Glutamatergic neuron (in vitro differentiated cells): ENCODE results near the gene DEPP1. TPM values are rescaled to one million over a fixed set of nuclear protein-coding genes. Genes with fewer than 3 reads are reported as not detected.

Source experiments
- DNase-seq: peaks from one replicate; pipeline ENCODE4 v3.0.0; 2022
- H3K27ac Mint-ChIP-seq: one replicate; pipeline ENCODE4 v1.8.0; 2020; ENCODE audit warnings: mild to moderate bottlenecking, mixed read lengths, inconsistent platforms; ENCODE audit not compliant: unreplicated experiment
- H3K27me3 Mint-ChIP-seq: one replicate; pipeline ENCODE4 v1.8.0; 2020; ENCODE audit warnings: mild to moderate bottlenecking, moderate library complexity, mixed read lengths, inconsistent platforms; ENCODE audit not compliant: unreplicated experiment
- H3K36me3 Mint-ChIP-seq: one replicate; pipeline ENCODE4 v1.8.0; 2020; ENCODE audit warnings: mild to moderate bottlenecking, mixed read lengths, inconsistent platforms; ENCODE audit not compliant: unreplicated experiment
- H3K4me1 Mint-ChIP-seq: one replicate; pipeline ENCODE4 v1.8.0; 2020; ENCODE audit warnings: mild to moderate bottlenecking, low read depth, mixed read lengths, inconsistent platforms; ENCODE audit not compliant: unreplicated experiment
- H3K4me3 Mint-ChIP-seq: one replicate; pipeline ENCODE4 v1.8.0; 2020; ENCODE audit warnings: mild to moderate bottlenecking, mixed read lengths, inconsistent platforms; ENCODE audit not compliant: unreplicated experiment
- H3K9me3 Mint-ChIP-seq: one replicate; pipeline ENCODE4 v1.8.0; 2020; ENCODE audit warnings: mild to moderate bottlenecking, moderate library complexity, mixed read lengths, inconsistent platforms; ENCODE audit not compliant: unreplicated experiment
- CTCF ChIP-seq: fragments of 200-600 bp; sonication (generic); IDR thresholded peaks from one replicate; pipeline ENCODE4 v1.5.0; 2021; ENCODE audit not compliant: partially characterized antibody, unreplicated experiment
- total RNA-seq: library from RNA; stranded (reverse); fragmentation: NEBNext Ultra II Directional; extraction: Animal tissue kit (Norgen Biotek cat#: 25700); gene quantifications from one replicate; pipeline ENCODE4 v1.2.1, GENCODE V29; 2021; ENCODE audit not compliant: unreplicated experiment

The DEPP1 gene
- total RNA-seq, 1 donor from 2014 or later = 13.6 TPM

GRCh38 chr10:45006276-45007030 lies 27.8 kb upstream of the DEPP1 start:
- Mint-ChIP-seq H3K4me3 (no peak overlapping the region), H3K27ac (no peak overlapping the region), H3K27me3 (peaks cover 1% of the 10 kb centered on the region), H3K9me3 (no peaks in the 10 kb centered on the region), H3K36me3 (peaks cover 18% of the 10 kb centered on the region), H3K4me1 (peaks cover 3% of the 10 kb centered on the region)
- no peak for TF ChIP-seq CTCF
- DNase-seq = no peak

GRCh38 chr10:45005284-45005683 lies 26.7 kb upstream of the DEPP1 start:
- DNase-seq = no peak
- H3K27ac Mint-ChIP-seq = no peak overlapping the region
- peaks cover 18% of the 10 kb centered on the region for H3K36me3 Mint-ChIP-seq
- TF ChIP-seq CTCF = no peak
- peaks cover 4% of the 10 kb centered on the region for H3K9me3 Mint-ChIP-seq
- H3K4me3 Mint-ChIP-seq = no peak overlapping the region
- H3K4me1 Mint-ChIP-seq = peaks cover 6% of the 10 kb centered on the region
- H3K27me3 Mint-ChIP-seq = peaks cover 5% of the 10 kb centered on the region

GRCh38 chr10:45004661-45005060 lies 26.1 kb upstream of the DEPP1 start:
- no peak overlapping the region for H3K4me3 Mint-ChIP-seq
- peaks cover 6% of the 10 kb centered on the region for H3K9me3 Mint-ChIP-seq
- H3K4me1 Mint-ChIP-seq = peaks cover 12% of the 10 kb centered on the region
- peaks cover 10% of the 10 kb centered on the region for H3K27me3 Mint-ChIP-seq
- no peak overlapping the region for H3K27ac Mint-ChIP-seq
- peaks cover 24% of the 10 kb centered on the region for H3K36me3 Mint-ChIP-seq
- no peak for DNase-seq
- no peak for TF ChIP-seq CTCF

GRCh38 chr10:45003432-45004000 lies 24.9 kb upstream of the DEPP1 start:
- peaks cover 25% of the 10 kb centered on the region for H3K36me3 Mint-ChIP-seq
- TF ChIP-seq CTCF = no peak

More at GRCh38 chr10:45003432-45004000, 24.9 kb upstream of the DEPP1 start:
- H3K27me3 Mint-ChIP-seq = peaks cover 10% of the 10 kb centered on the region
- no peak overlapping the region for H3K27ac Mint-ChIP-seq
- peaks cover 6% of the 10 kb centered on the region for H3K9me3 Mint-ChIP-seq
- no peak for DNase-seq
- peaks cover 12% of the 10 kb centered on the region for H3K4me1 Mint-ChIP-seq
- H3K4me3 Mint-ChIP-seq = no peak overlapping the region
